Measurements from ENCODE around the gene KRTAP4-8. TPM values are rescaled to one million over a fixed set of nuclear protein-coding genes. Genes with fewer than 3 reads are reported as not detected.

Gene KRTAP4-8
- total RNA-seq, 1 donor from 2014 or later: not detected

Other genes with a start within 250 kb of the KRTAP4-8 start
- gene KRT12, start 230.9 kb downstream of the KRTAP4-8 start, total RNA-seq: not detected in 2 replicates
- gene KRT20, start 212.9 kb downstream of the KRTAP4-8 start, total RNA-seq: not detected in 2 replicates
- not detected in 2 replicates for gene KRT23, start 160.5 kb downstream of the KRTAP4-8 start, total RNA-seq
- not detected in 2 replicates for gene KRT39, start 131.2 kb downstream of the KRTAP4-8 start, total RNA-seq
- gene KRT40, start 113.8 kb downstream of the KRTAP4-8 start, total RNA-seq: not detected in 2 replicates
- gene KRTAP3-3, start 104.0 kb downstream of the KRTAP4-8 start, total RNA-seq: not detected in 2 replicates
- not detected in 2 replicates for gene KRTAP3-2, start 98.2 kb downstream of the KRTAP4-8 start, total RNA-seq
- gene KRTAP3-1, start 89.0 kb downstream of the KRTAP4-8 start, total RNA-seq: not detected in 2 replicates
- not detected in 2 replicates for gene KRTAP1-5, start 70.9 kb downstream of the KRTAP4-8 start, total RNA-seq
- not detected in 2 replicates for gene KRTAP1-4, start 67.9 kb downstream of the KRTAP4-8 start, total RNA-seq
- gene KRTAP1-3, start 63.3 kb downstream of the KRTAP4-8 start, total RNA-seq: not detected in 2 replicates
- gene KRTAP1-1, start 56.7 kb downstream of the KRTAP4-8 start, total RNA-seq: not detected in 2 replicates
- gene KRTAP2-1, start 50.8 kb downstream of the KRTAP4-8 start, total RNA-seq: not detected in 2 replicates
- gene KRTAP2-2, start 42.9 kb downstream of the KRTAP4-8 start, total RNA-seq: not detected in 2 replicates
- gene KRTAP2-3, start 38.0 kb downstream of the KRTAP4-8 start, total RNA-seq: not detected in 2 replicates
- not detected in 2 replicates for gene KRTAP2-4, start 32.3 kb downstream of the KRTAP4-8 start, total RNA-seq
- gene KRTAP4-7, start 14.0 kb downstream of the KRTAP4-8 start, total RNA-seq: not detected in 2 replicates
- not detected in 2 replicates for gene KRTAP4-16, start 4.1 kb upstream of the KRTAP4-8 start, total RNA-seq
- not detected in 2 replicates for gene KRTAP4-9, start 7.2 kb upstream of the KRTAP4-8 start, total RNA-seq
- not detected in 2 replicates for gene KRTAP4-11, start 20.2 kb upstream of the KRTAP4-8 start, total RNA-seq
- gene KRTAP4-12, start 26.0 kb upstream of the KRTAP4-8 start, total RNA-seq: not detected in 2 replicates
- not detected in 2 replicates for gene KRTAP4-6, start 42.4 kb upstream of the KRTAP4-8 start, total RNA-seq
- gene KRTAP4-5, start 51.7 kb upstream of the KRTAP4-8 start, total RNA-seq: not detected in 2 replicates
- not detected in 2 replicates for gene KRTAP4-4, start 62.6 kb upstream of the KRTAP4-8 start, total RNA-seq
- not detected in 2 replicates for gene KRTAP4-3, start 70.1 kb upstream of the KRTAP4-8 start, total RNA-seq
- not detected in 2 replicates for gene KRTAP4-2, start 80.1 kb upstream of the KRTAP4-8 start, total RNA-seq
- not detected in 2 replicates for gene KRTAP4-1, start 86.8 kb upstream of the KRTAP4-8 start, total RNA-seq
- not detected in 2 replicates for gene KRTAP9-1, start 91.7 kb upstream of the KRTAP4-8 start, total RNA-seq
- not detected in 2 replicates for gene KRTAP9-2, start 128.5 kb upstream of the KRTAP4-8 start, total RNA-seq
- gene KRTAP9-3, start 134.3 kb upstream of the KRTAP4-8 start, total RNA-seq: not detected in 2 replicates
- gene KRTAP9-8, start 139.9 kb upstream of the KRTAP4-8 start, total RNA-seq: not detected in 2 replicates
- gene KRTAP9-4, start 151.5 kb upstream of the KRTAP4-8 start, total RNA-seq: not detected in 2 replicates
- not detected in 2 replicates for gene KRTAP9-9, start 157.2 kb upstream of the KRTAP4-8 start, total RNA-seq
- not detected in 2 replicates for gene KRTAP9-6, start 167.2 kb upstream of the KRTAP4-8 start, total RNA-seq
- gene KRTAP9-7, start 177.6 kb upstream of the KRTAP4-8 start, total RNA-seq: not detected in 2 replicates
- gene KRTAP29-1, start 204.7 kb upstream of the KRTAP4-8 start, total RNA-seq: not detected in 2 replicates
- not detected in 2 replicates for gene KRTAP16-1, start 211.2 kb upstream of the KRTAP4-8 start, total RNA-seq
- gene KRTAP17-1, start 217.6 kb upstream of the KRTAP4-8 start, total RNA-seq: not detected in 2 replicates

Measured in neural crest cell (in vitro differentiated cells).